ENCODE data around the gene ZC3H14. TPM values are rescaled to one million over a fixed set of nuclear protein-coding genes. Genes with fewer than 3 reads are reported as not detected.

Gene ZC3H14
- total and polyA plus RNA-seq, 2 donors (not counting 1 experiment from before 2014, with no cell fraction given): 31.1 to 47.0 TPM

- Histone ChIP-seq H4K20me1 (ENCODE audit: control insufficient read depth, insufficient read depth, low read length, poor library complexity, severe bottlenecking) (no peaks in the 10 kb centered on the region), H3K9ac (ENCODE audit: low read length) (peak overlapping the region; percentile 48), H2AFZ (ENCODE audit: insufficient read depth, low read depth, low read length, poor library complexity, severe bottlenecking) (peak overlapping the region; percentile 59), H3K27me3 (replicated peaks in 1 of 4; ENCODE audit: control extremely low read depth in 1 of 4, control insufficient read depth in 3 of 4, insufficient read depth in 4 of 4, low read length in 3 of 4) (peaks cover 3 to 61% (median 47%) of the 10 kb centered on the region in 4 experiments), H3K4me3 (ENCODE audit: control extremely low read depth in 1 of 5, extremely low read depth in 1 of 5, insufficient read depth in 1 of 5, low read depth in 2 of 5, low read length in 4 of 5) (peak overlapping the region in 4 of 5 experiments; percentile 41 to 53 (median 48)), H3K36me3 (replicated peaks in 1 of 2; ENCODE audit: control extremely low read depth in 1 of 2, control insufficient read depth in 1 of 2, extremely low read depth in 1 of 2, insufficient read depth in 2 of 2, low read length in 1 of 2) (no peaks in the 10 kb centered on the region), H3K4me2 (replicated peaks; ENCODE audit: low read depth, low read length, poor library complexity, severe bottlenecking) (peak overlapping the region; percentile 65), H3K79me2 (ENCODE audit: control insufficient read depth, insufficient read depth, low read length) (no peaks in the 10 kb centered on the region), H3K27ac (ENCODE audit: low read length in 2 of 2) (no peak overlapping the region), H3K4me1 (ENCODE audit: control insufficient read depth in 2 of 2, insufficient read depth in 2 of 2, low read length in 2 of 2) (peaks cover 21 to 26% of the 10 kb centered on the region in 2 donors), H3K9me3 (ENCODE audit: control extremely low read depth in 1 of 3, control insufficient read depth in 2 of 3, insufficient read depth in 1 of 3, low read length in 2 of 3) (peaks cover 0 to 17% (median 0%) of the 10 kb centered on the region in 3 donors)
- DNase-seq (no peak), ATAC-seq (ENCODE audit: low read depth) (no peak)
- POLR2A ChIA-PET: no interaction called here
- TF ChIP-seq CTCF (IDR thresholded peaks at IDR 0.05): no peak
- peak; percentile 44 for TF ChIP-seq EZH2 (IDR thresholded peaks at IDR 0.05; ENCODE audit: borderline replicate concordance, insufficient read depth, low read depth, low read length, poor library complexity, severe bottlenecking)
- peak overlapping the region; percentile 68 for H3K4me3 Mint-ChIP-seq
- WGBS (ENCODE audit: insufficient coverage): 35% methylated on average over 16 of the region's 23 CpGs
- no peak overlapping the region for H3K27ac Mint-ChIP-seq
- intact Hi-C loops (cut with micrococcal nuclease): no loop called here
- peaks cover 52% of the 10 kb centered on the region for H3K27me3 Mint-ChIP-seq
- H3K9me3 Mint-ChIP-seq (ENCODE audit: insufficient read depth): no peaks in the 10 kb centered on the region
- CTCF ChIA-PET: interaction anchor here (1.1 kb wide), 1 partner anchor 11 kb away, joined by 3 read pairs; the partner anchor contains the start of gene ZC3H14
- peaks cover 14% of the 10 kb centered on the region for H3K4me1 Mint-ChIP-seq
These were observed 10.8 kb upstream of the ZC3H14 start for GRCh38 chr14:88551980-88552431.

GRCh38 chr14:88552876-88553275 lies 10.0 kb upstream of the ZC3H14 start:
- Histone ChIP-seq H3K9ac (ENCODE audit: low read length) (no peak overlapping the region), H3K4me1 (ENCODE audit: control insufficient read depth in 2 of 2, insufficient read depth in 2 of 2, low read length in 2 of 2) (peaks cover 24 to 29% of the 10 kb centered on the region in 2 donors), H3K4me3 (ENCODE audit: control extremely low read depth in 1 of 5, extremely low read depth in 1 of 5, insufficient read depth in 1 of 5, low read depth in 2 of 5, low read length in 4 of 5) (no peak overlapping the region), H3K27me3 (replicated peaks in 1 of 4; ENCODE audit: control extremely low read depth in 1 of 4, control insufficient read depth in 3 of 4, insufficient read depth in 4 of 4, low read length in 3 of 4) (peaks cover 3 to 61% (median 48%) of the 10 kb centered on the region in 4 experiments), H3K79me2 (ENCODE audit: control insufficient read depth, insufficient read depth, low read length) (no peaks in the 10 kb centered on the region), H3K4me2 (replicated peaks; ENCODE audit: low read depth, low read length, poor library complexity, severe bottlenecking) (no peak overlapping the region), H3K9me3 (ENCODE audit: control extremely low read depth in 1 of 3, control insufficient read depth in 2 of 3, insufficient read depth in 1 of 3, low read length in 2 of 3) (peaks cover 0 to 17% (median 0%) of the 10 kb centered on the region in 3 donors), H2AFZ (ENCODE audit: insufficient read depth, low read depth, low read length, poor library complexity, severe bottlenecking) (no peak overlapping the region), H3K36me3 (replicated peaks in 1 of 2; ENCODE audit: control extremely low read depth in 1 of 2, control insufficient read depth in 1 of 2, extremely low read depth in 1 of 2, insufficient read depth in 2 of 2, low read length in 1 of 2) (no peaks in the 10 kb centered on the region), H4K20me1 (ENCODE audit: control insufficient read depth, insufficient read depth, low read length, poor library complexity, severe bottlenecking) (no peaks in the 10 kb centered on the region), H3K27ac (ENCODE audit: low read length in 2 of 2) (no peak overlapping the region)
- Mint-ChIP-seq H3K27me3 (peaks cover 54% of the 10 kb centered on the region), H3K4me1 (peaks cover 14% of the 10 kb centered on the region), H3K27ac (no peak overlapping the region), H3K9me3 (ENCODE audit: insufficient read depth) (no peaks in the 10 kb centered on the region), H3K4me3 (no peak overlapping the region)
- ChIA-PET POLR2A (no interaction called here), CTCF (no interaction called here)
- DNase-seq: no peak
- ATAC-seq (ENCODE audit: low read depth): no peak
- intact Hi-C loops (cut with micrococcal nuclease): no loop called here
- TF ChIP-seq CTCF (IDR thresholded peaks at IDR 0.05): no peak
- TF ChIP-seq EZH2 (IDR thresholded peaks at IDR 0.05; ENCODE audit: borderline replicate concordance, insufficient read depth, low read depth, low read length, poor library complexity, severe bottlenecking): no peak
- WGBS (ENCODE audit: insufficient coverage): no CpG with 5 or more reads among the region's 2 CpGs
